ENCODE results near the gene ATP12A.

The ATP12A gene

DNA sequence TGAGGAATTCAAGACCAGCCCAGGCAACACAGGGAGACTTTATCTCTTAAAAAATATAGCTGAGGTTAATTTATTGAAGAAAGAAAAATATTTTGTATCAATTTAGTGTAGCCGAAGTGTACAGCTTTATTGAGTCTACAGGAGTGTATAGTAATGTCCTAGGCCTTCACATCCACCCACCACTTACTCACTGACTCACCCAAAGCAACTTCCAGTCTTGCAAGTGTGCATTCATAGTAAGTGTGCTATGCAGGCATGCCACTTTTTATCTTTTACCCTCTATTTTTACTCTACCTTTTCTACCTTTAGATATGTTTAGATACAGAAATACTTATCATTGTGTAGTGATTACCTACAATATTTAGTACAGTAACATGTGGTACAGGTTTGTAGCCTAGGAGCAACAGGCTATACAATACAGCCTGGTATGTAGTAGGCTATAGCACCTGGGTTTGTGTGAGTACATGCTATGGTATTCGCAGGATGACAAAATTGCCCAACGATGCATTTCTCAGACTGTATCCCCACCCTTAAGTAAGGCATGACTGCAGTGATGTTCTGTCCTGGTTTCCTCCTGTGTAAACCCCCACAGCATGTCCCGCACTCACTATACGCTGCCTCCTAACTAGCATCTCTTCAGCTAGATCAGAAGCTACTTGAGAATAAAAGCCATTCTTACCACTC lies 15.3 kb upstream of the ATP12A start:
- DNase-seq, result no peak

DNA sequence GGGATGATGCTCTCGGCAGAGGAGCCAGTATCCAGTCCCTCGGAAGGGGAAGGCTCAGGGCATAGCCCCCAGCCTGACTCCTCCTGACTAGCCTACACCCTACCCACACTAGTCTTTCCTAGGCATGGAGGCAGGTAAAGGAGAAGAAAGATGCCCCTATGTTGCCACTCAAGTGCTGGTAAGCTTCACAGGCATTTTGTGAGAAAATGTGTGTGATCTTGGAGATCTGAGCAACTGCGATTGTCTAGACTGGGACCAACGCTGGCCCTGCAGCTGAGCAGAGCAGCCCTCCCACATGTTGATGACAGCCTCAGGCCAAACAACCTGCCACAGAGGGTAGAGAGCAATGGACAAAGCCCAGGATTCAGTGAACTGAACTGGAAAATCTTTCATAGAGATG lies 11.7 kb upstream of the ATP12A start:
- no peak for DNase-seq

- DNase-seq, result no peak
Observed at GRCh38 chr13:24668955-24669582, 11.1 kb upstream of the ATP12A start.

GRCh38 chr13:24670174-24670573 lies 10.0 kb upstream of the ATP12A start:
- no peak for DNase-seq

DNA sequence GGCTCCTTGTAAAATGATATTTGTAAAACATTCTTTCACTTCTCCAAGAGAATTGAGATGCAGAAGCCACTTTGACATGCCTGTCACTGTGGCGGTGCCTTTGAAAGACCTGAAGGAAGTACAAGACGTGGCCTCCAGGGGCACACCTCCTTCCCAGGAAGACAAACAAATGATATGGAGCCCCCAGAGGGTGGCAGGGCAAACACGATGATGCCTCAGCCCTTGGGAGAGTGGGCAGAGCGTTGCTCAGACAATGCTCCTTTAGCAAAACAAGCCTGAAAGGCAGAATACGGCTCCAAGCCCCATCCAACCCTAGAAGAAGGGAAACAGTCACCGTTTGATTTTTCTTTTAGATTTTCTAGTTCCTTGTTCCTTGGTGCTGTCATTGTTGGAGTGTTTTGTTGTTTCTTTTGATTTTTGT lies 9.2 kb upstream of the ATP12A start:
- no peak for DNase-seq

DNA sequence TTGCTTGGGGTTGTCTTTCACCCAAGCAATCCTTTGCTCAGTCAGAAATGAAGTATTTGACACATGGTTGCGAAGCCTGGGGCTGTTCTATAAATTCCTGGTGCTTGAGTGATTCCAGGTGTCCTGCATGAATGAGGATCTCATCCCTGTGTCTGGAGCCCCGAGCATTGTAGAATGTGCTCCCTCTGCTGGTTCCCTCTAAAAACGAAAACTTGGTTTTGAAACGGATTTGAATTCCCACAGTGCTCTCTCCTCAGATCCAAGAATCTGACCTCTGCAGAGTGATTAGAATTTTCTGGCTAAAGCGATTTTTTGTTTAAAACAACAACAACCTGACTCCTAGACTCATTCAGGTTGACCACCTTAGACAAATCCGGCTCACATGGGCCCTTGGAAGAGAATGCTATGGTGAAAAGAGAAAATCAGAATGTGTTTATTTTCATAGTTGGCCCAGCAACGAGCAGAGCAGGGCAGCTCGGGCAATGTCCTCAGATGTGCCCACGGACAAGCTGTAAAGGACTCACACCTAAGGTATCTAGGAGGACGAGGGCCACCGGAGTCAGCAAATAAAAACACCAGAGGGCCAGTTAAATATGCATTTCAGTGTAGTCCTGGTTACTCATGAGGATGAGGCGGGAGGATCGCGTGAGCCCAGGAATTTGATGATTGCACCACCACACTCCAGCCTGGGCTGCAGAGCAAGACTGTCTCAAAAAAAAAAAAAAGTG lies 8.7 kb upstream of the ATP12A start:
- DNase-seq, result peak; percentile 5

GRCh38 chr13:24672141-24673132 lies 7.8 kb upstream of the ATP12A start:
- no peak for DNase-seq

DNA sequence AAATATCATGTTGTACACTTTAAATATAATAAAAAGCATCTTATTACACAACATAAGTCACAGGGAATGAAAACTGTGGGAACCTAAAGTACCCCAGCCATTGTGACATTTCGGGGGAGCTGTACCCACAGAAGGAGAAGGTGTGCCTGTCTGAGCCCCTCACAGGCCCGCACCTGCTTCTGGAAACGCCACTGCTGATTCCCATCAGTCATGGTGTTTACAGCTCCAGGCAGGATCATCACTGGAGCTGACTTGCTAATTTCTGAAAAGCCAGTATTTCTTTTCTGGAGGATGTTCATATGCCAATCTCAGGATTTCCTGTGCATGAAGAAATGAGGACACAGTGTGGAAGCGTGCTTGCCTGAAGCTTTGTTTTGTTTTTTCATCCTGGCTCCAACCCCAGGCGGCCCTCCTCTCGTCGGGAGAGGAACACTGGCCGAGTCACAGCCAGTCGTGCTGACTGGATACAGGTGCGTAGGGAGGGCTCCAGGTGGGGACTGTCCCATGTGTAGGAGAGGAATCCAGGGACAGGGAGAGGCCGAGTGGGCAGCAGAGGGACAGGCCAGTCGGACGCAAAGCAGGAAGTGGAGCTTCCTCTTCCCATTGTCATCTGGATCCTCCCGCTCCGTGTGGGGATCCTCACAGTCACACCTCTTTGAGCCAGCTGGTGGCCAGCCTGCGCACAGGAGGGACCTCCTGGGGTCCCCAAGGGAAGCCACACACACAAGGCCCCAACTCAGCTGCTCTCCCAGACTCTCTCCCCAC lies 4.2 kb upstream of the ATP12A start:
- DNase-seq, result no peak

DNA sequence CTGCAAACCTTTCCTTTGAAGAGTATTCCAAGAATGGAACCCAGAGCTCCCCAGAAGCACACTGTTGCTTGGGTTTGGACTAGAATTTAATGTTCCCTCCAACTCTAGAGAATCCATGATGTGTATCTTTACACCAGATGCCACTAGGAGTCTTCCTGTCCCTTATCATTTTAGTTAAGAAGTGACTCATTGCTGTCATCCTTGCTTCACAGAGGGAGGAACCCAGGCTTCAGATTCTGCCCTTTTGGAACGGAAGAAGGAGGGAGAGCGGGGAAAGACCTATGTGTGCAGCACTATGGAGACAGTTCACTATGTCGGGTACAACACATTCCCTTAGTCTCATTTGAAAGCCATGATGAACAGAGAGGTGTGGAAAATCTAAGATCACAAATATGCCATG lies 2.1 kb upstream of the ATP12A start:
- DNase-seq, result no peak

DNA sequence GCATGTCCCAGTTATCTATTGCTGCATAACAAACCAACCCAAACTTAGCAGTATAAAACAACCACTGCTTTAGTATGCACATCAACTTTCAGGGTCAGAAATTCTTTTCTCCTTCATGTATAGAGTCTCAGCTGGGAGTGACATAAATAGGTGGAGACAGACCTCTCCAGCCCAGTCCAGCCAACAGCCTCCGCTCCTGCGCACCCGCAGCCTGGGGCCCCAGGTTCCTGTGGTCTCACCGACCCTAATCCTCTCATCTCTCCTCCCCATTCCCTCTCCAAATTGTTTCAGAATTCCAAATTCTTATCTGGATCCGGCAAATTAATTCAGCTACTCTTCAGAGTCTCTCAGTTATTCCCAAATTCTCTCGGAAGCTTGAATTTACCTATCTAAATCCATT lies 522 bp upstream of the ATP12A start:
- DNase-seq, result no peak

DNA sequence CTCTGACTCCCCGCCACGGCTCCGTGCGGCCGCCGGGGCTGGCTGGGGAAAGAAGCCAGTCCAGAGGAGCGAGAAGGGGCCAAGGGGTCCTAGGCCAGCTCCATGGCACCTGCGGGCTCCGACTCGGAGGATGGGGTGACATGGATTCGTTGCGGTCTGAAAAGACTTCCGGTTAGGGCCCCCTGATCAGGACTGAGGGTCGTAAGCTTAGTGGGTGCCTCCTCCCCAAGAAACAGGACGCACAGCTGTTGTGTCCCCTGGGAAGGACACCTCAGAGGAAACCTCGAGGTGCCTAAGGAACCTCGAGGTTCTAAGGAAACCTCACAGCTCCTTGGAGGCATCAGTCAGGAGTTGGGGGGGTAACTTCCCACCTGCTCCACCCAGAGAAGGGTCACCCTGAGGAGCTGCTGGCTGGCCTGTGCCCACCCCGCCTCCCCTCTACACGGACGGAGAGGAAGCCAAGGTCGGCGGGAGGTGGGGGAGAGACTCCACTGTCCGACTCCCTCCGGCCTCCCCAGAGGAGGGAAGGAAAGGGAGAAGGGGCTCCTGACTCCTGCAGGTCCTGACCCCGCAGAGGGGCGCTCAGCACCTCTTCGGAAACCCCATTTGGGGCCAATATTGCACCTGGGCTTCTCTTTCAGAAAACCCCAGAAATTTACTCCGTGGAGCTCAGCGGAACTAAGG lies 855 bp downstream of the ATP12A start:
- DNase-seq, result no peak

- DNase-seq, result no peak
Observed at GRCh38 chr13:24681930-24682329, 1.7 kb downstream of the ATP12A start.

DNA sequence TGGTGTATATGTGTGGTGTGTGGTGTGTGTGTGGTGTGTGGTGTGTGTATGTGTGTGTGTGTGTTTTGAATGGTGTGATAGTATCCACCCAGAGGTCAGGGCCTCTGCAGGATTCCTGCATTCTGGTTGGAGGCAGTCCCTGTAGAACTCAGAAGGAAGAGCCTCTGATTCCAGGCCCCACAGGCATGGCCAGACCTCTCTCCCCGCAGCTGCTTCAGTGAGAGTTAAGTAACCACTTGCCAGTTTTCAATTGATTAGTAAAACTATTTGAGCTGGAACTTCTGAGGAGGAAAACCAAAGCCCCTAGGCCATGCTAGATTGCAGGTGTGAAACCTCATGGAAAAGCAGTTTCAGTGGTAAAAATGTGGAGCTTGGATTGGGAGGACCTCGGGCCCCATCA lies 2.1 kb downstream of the ATP12A start:
- no peak for DNase-seq

GRCh38 chr13:24683351-24683750 lies 3.1 kb downstream of the ATP12A start:
- DNase-seq, result no peak

DNA sequence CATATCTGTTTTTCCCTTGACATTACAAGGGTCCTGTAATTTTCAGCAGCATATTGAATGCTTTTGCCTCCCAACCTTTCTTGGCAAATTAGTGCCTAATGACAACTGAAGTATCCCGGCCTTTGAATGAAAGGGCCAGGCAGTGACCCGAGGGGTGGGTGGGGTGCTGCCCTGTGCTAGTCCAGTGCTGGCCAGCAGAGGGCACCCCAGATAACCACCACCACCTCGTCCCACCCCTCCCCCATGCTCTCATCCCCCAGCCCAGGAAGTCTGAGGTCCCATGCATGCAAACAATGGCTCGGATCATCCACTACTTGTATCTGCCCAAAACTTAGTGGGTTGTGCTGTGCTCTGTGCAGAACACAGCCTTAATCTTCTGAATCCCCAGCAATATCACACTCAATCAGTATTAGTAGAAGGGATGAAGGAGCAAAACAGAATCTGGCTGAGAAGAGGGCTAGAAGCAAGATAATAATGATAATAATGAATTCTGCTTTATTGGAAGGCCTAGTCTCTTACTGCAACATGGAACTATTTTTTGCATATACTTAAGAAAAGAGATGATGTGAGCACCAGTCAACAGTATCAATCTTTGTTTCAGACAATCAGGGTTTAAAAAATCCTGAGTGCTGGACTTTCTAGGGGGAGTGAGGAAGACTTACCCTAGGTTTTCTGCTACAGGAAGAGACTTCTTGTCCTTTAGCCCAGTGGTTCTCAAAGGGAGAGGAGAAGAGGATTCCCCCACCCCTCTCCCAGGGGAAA lies 3.8 kb downstream of the ATP12A start:
- no peak for DNase-seq

DNA sequence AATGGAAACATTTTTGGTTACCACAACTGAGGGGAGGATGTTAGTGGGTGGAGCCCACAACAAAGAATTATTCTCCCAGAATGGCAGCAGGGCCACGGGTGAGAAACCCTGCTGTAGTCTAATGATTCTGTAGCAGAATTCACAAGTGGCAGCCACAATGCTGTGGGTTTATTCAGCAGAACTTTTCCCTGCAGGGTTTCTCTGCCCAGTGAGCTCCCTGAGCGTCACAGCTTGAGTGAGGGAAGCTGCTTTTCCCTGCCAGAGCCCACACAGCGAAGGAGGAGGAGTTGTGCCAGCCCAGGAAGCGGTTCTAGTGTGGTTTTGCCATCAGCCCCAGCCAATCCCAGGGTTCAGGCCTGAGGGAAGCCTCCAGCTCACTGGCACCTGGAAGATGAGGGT lies 4.4 kb downstream of the ATP12A start:
- no peak for DNase-seq

GRCh38 chr13:24685314-24685713 lies 5.1 kb downstream of the ATP12A start:
- DNase-seq, result no peak

- no peak for DNase-seq
Observed at GRCh38 chr13:24687611-24688010, 7.4 kb downstream of the ATP12A start.

GRCh38 chr13:24688111-24688510 lies 7.9 kb downstream of the ATP12A start:
- DNase-seq, result no peak

DNA sequence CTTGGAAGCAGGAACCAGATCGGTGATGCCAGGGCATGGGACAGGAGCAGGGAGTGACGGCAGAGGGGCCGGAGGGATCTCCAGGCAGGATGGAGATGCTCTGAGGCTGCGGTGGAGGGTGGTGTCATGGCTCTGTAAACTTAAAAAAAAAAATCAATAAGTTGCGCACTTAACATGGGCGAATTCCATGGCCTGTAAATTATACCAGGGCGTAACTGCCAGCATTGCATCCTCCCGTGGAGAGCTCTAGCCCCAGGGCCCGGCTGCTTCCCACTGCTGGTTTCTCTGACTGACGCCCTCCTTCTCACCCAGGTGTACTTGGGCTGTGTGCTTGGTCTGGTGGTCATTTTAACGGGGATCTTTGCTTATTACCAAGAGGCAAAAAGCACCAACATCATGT lies 8.7 kb downstream of the ATP12A start:
- DNase-seq, result no peak

- no peak for DNase-seq
Observed at GRCh38 chr13:24691381-24691780, 11.2 kb downstream of the ATP12A start.

All from NCI-H1694 (cell line).